Hematopoietic multipotent progenitor cell treated with erythropoietin and hydrocortisone succinate and interleukin-3 and kit ligand, for 4 days (in vitro differentiated cells): ENCODE measurements around the gene BTF3L4.
"Not testable (repeated sequence)": the region's sequence is repeated elsewhere in the genome, so short reads cannot be mapped to it uniquely, and the experiment has no call there.

Experiments
- DNase-seq: peaks from one replicate; pipeline ENCODE4 v3.0.0-alpha.2; 2015

The BTF3L4 gene

DNA sequence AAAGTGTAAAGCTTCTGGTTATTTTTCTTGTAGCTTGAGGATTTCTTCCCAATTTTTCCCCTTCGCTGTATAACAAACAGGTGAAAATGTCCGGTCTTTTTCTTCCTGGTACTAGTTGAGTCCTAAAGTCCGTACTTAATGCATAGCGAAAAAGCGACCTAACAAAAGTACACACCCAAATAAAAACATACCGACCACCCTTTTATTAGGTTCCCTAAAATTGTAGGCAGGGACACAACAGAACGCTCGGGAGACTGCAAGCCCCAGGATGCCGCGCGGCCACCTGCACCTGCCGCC, 281 bp upstream of the BTF3L4 start:
- DNase-seq = no peak

DNA sequence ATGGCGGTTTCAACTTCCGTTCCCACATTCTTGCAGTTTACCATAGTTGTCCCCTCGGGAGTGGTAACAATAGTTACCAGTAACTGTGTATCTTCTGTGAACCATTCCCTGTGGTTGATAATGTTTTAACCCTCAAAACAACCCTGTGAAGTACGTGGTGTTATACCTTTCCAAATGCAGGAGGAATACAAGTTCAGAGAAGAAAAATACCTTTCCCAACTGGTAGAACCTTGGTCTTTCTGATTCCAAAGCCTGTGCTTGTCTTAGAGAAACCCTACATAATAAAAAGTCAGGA, 789 bp downstream of the BTF3L4 start:
- DNase-seq = no peak

DNA sequence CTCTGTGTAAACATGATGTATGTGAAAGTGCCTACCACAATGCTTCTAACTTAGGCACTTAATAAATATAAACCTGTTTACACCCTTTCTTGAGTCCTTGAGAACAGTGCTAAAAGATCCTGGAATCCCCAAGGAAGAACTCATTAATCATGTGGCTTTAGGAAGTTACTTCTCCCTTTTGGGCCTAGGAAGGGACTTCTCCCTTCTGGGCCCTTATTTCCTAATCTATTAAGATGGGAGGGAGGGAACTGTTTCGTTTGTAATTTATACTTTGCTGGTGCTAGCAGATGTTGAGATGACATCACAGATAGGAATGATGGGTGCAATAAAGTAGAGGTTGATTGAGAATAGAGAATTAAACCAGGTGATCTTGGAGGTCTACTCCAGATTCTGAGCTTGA, 1.2 kb downstream of the BTF3L4 start:
- DNase-seq = peak; percentile 36

DNA sequence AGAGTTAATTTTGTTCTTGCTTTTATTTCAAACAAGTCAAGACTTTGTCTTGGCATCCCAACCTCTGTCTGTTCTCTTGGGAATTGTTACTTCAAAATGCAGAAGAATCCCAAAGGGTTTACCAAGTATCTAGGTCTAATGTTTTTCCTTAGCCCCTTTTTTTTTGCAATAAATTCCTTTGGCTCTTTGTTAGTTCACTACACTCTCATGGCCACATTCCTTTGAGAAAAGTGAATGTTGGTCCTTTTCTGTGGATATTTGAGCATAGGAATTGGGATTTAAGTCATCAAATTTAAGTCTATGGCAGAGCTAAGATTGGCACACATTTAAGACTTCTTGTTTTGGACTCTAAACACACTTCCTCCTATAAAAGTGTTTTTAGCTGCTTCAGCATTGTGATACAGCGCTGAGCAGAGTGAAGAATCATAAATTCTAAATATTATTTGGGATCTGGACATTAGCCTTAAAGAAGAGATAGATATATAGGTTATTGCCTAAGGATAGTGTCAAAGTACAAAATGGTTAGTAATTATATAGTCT, 1.9 kb downstream of the BTF3L4 start:
- DNase-seq = peak; percentile 17

DNA sequence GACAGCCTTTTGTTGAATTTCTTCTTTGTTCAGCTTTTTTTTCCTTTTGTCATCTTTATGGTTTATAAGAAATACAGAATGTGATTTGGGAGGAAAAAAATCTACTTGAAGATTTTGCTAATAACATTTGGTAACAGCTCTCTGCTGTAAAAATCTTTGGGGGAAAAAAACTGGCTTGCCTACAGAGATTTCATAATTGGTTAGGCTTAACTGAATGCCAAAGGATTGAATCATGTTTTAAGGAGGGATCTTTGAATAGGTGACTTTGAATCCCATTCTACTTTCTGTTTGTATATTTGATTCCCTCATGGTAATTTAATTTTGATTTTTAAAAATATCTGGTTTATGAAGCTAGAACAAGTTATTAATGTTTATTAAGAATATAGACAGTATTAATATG, 3.2 kb downstream of the BTF3L4 start:
- no peak for DNase-seq

DNA sequence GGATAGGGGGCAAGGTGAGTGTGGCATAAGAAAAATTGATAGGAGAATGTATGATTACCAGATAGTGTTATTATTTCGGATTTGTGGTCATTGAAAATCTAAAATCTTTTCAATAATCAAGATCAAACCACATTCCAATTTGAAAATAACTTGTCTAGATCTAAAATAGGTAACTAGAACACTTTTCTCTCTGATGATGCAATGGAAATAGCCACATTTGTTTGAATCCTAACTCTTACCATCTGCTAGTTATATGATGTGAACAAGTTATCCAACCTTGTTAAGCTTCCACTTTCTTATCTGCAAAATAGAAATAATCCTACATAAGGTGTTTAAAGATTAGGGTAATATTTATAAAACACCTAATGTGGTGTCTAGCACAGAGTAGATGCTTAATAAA, 3.8 kb downstream of the BTF3L4 start:
- DNase-seq = no peak

DNA sequence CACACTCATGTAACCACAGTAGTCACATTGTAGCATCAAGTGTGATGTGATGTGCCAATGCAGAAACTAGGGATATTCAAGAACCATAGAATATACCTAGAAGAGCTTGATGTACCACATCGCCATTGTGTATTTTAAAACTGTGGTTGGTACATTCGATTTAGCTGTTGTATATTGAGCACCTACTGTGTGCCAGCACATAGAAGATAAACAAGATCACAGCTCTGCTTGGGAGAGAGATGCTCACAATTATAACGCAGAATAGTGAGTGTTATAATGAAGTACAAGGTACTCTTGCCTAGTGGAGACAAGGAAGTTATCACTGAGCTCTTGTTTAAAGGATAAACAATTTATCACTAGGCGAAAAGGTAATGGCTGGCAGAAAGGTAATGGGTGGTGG, 4.7 kb downstream of the BTF3L4 start:
- no peak for DNase-seq

DNA sequence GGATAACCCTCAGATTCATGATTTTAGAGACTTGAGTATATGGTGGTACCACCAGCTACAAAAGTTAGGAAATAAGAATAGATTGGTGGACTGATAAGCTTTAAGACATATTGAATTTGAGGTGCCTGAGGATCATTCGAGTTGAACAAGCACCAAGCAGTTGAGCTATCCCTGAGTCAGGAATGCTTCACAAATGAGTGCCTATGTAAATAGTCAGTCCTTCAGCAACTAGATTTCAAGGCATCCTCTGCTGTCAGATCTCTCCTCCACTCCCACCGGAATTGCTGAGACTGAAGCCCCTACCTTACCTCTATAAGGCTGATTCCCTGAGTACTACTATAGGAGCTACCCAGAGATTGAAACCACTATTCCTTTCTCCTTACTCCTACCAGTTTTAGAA, 7.1 kb downstream of the BTF3L4 start:
- no peak for DNase-seq

DNA sequence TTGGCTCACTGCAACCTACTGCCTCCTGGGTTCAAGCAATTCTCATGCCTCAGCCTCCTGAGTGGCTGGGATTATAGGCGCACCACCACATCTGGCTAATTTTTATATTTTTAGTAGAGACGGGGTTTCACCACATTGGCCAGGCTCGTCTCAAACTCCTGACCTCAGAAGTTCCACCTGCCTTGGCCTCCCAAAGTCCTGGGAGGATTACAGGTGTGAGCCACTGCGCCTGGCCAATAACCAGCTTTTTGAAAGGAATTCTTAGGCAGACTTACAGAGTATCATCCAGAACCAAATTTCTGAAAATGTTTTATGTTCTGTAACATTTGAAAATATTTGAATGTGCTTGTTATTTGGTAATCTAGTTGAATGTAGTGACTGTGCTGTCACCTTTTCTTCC, 14.6 kb downstream of the BTF3L4 start:
- no peak for DNase-seq

DNA sequence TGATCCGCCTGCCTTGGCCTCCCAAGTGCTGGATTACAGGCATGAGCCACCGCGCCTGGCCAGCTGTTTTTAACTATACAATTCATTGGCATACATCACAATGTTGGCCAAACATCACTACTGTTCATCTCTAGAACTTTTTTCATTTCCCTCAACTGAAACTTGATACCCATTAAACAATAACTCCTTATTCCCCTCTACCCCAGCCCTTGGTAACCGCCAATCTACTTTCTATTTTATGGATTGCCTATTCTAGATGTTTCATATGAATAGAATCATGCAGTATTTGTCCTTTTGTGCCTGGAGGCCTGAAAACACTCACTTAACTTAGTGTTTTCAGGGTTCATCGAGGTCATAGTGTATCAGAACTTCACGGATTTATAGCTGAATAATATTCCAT, 16.2 kb downstream of the BTF3L4 start:
- DNase-seq = no peak

DNA sequence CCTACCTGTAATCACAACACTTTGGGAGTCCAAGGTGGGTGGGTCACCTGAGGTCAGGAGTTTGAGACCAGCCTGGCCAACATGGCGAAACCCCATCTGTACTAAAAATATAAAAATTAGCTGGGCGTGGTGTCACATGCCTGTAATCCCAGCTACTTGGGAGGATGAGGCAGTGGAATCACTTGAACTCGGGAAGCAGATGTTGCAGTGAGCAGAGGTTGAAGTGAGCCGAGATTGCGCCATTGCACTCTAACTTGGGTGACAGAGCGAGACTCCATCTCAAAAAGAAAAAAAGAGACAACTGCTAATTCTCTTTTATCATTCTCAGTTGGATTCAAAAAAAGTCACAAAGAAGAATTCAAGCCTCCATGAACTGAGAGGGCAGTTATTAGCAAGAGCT, 21.2 kb downstream of the BTF3L4 start:
- DNase-seq = not testable (repeated sequence)

DNA sequence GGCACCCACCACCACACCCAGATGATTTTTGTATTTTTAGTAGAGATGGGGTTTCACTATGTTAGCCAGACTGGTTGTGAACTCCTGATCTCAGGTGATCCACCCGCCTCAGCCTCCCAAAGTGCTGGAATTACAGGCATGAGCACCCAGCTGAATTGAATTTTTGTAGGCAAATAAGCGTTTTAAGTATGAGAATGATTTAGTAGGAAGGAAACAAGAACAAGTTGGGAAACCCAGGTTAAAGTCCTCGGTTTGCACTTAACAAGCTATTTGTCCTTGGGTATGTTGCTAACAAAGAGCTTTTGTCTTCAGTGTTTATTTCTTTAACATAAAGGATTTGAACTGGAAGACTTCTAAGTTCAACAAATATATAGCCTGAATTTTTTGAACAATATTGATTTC, 23.9 kb downstream of the BTF3L4 start:
- DNase-seq = no peak

DNA sequence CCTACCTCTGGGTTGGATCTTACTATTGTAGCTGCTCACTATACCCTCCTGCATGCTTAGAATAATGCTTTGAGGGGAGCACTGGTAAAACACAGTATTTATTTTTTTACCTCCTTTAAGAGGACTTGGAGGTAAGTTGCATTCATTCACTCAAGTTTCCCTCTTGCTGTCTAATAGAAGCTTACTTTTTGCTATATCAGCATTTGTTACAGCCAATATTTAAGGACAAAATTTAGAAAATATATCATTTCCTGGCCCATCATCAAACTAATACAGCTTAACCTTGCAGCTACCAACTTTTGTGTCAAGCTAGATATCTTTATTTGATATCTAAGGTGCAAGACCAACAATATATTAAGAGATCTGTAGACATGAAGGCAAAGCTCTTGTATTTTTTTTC, 31.8 kb downstream of the BTF3L4 start:
- not testable (repeated sequence) for DNase-seq

DNA sequence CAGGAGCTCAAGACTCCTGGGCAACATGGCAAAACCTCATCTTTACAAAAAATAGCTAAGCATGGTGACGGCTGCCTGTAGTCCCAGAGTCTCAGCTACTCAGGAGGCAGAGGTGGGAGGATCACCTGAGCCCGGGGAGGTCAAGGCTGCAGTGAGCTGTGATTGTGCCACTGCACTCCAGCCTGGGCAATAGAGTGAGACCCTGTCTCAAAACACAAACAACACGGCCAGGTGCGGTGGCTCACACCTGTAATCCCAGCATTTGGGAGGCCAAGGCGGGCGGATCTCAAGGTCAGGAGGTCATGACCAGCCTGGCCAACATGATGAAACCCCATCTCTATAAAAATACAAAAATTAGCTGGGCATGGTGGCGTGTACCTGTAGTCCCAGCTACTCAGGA, 38.2 kb downstream of the BTF3L4 start:
- DNase-seq = not testable (repeated sequence)

DNA sequence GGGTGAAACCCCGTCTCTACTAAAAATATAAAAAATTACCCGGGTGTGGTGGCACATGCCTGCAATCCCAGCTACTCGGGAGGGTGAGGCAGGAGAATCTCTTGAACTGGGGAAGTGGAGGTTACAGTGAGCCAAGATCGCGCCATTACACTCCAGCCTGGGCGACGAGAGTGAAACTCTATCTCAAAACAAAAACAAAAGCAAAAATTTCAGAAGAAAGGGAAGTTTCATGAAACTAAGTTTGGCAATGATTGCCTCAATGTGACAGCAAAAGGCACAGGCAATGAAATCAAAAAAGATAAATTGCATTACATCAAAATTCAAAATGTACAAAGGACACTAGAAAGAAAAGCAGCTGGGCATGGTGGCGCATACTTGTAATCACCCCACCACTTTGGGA, 40.1 kb downstream of the BTF3L4 start:
- DNase-seq = no peak

DNA sequence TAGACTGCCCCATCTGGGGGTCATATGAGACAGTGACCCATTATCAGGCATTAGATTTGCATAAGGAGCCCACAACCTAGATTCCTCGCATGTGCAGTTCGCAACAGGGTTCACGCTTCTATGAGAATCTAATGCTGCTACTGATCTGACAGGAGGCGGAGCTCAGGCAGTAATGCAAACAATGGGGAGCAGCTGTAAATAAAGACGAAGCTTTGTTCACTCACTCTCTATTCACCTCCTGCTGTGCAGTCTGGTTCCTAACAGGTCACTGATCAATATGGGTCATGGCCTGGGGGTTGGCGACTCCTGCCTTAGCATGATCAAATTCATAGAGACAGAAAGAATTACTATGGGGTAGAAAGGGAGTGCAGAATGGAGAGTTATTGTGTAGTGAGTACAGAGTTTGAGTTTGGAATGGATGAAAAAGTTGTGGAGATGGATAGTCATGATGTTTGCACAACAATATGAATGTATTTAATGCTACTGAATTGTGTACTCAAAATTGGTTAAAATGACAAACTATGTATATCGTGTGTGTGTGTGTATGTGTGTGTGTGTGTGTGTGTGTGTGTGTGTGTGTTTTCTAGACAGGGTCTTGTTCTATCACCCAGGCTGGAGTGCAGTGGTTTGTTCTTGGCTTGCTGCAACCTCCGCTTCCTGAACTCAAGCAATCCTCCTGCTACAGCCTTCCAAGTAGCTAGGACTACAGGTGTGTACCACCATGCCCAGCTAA, 42.2 kb downstream of the BTF3L4 start:
- DNase-seq = no peak

DNA sequence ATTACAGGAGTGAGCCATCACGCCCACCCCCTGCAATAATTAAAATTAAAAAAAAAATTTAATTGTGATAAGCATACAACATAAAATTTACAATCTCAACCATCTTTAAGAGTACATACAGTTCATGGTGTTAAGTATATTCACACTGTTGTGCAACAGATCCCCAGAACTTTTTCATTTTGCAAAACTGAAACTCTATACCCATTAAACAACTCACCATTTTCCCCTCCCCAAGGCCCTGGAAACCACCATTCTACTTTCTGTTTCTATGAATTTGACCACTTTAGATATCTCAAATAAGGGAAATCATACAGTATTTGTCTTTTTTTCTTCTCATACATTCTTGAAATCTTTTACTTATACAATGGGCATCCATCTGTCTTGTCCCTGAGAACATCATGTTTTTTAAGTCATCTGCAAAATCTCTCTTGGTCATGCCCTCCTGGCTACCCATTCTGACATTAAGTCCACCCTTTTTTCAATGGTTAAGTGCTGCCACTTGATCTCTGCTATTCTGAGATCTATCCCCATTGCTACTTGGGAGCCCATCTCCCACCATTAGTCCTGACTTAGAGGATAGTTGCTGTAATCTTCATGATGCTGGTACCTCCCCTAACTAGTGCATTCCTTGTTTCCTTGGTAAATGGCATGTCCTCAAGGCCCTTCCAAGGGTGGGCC, 46.4 kb downstream of the BTF3L4 start:
- no peak for DNase-seq

DNA sequence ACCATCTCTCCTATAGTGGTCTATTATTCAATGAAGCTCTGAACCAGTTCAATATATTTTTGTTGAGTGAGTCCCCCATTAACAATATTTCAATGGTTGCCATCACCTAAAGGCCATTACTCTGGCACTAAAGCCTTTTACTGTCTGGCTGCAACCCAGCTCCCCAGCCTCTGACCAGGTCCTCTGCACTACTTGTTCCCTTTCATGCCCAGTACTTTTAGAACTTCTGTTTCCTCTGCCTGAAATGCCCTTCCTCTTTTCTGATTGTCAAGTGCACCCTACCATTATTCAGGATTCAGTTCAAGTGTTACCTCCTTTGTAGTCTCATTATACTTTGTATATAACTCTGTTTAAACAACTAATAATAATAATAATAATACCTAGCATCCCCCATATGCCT, 55.4 kb downstream of the BTF3L4 start:
- peak; percentile 35 for DNase-seq

DNA sequence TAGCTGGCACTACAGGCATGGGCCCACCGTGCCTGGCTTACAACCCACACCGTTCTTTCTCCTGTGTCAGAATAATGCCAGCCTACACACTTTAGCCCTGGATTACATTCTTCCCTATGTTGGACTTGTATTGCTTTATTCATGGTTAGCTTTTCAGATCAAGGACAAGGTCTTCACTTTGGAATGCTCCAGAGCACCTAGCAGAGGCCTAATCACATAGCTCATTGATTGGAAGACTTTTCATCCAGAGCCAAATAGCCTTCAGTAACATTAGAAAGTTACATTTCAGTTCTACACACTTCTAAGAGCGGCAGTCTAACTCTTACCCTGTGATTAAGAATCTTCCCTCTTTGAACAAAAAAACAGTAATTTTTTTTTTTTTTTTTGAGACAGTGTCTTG, 56.4 kb downstream of the BTF3L4 start:
- DNase-seq = no peak

DNA sequence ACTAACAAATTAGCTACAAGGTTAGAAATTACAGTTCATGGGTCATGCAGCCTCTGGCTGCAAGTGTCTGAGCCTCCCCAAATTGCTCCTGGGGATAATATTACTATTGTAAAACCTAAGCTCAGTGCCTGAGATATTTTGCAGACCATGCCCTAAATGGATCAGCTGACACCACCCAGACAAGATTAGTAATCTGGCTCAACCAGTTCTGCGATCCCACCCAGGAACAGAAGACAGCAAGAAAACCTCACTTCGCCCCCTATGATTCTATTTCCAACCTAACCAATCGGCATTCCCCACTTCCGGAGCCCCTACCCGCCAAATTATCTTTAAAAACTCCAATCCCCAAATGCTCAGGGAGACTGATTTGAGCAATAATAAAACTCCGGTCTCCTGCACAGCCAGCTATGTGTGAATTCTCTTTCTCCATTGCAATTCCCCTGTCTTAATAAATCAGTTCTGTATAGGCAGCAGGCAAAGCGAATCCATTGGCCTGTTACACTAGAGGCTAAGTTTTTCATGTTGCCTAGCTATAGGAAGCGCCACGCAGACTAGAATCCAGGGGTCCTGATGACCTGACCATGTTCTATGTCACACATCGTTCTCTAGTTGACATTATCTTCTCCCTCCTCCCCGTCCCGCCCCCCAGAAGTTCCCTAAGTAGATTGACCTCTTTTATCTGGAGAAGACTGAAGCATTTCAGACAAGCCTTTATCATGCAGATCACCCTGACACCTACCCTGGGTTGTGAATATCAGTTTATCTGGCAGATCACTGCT, 63.4 kb downstream of the BTF3L4 start:
- DNase-seq = no peak

DNA sequence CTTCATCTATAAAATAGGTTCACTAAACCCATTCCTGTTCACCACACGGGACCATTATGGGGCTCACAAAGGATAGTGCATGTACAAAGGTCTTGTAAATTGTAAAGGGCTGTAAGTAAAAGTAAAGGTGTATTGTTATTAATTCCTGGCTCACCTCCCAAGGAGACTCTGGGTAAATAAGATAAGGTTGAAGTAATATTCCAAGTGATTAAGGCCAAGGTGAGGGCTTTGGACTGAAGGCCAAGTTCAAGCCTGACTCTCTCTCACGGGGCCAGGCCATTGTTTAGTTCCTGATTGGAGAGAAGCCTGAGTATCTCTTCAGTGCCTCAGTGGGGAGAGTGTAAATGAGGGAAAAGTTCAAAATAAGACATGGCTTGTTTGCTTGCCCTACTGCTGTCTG, 66.3 kb downstream of the BTF3L4 start:
- no peak for DNase-seq

DNA sequence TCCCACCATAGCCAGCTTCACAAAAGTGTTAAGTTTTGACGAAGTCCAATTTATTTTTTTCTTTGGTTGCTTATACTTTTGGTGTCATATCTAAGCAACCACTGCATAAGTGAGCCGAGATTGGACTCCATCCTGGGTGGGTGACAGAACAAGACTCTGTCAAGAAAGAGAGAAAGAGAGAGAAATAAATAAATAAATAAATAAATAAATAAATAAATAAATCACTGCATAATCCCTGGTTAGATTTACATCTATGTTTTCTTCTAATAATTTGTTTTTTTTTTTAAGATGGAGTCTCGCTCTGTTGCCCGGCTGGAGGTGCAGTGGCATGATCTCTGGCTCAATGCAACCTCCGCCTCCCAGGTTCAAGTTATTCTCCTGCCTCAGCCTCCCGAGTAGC, 67.5 kb downstream of the BTF3L4 start:
- DNase-seq = no peak

DNA sequence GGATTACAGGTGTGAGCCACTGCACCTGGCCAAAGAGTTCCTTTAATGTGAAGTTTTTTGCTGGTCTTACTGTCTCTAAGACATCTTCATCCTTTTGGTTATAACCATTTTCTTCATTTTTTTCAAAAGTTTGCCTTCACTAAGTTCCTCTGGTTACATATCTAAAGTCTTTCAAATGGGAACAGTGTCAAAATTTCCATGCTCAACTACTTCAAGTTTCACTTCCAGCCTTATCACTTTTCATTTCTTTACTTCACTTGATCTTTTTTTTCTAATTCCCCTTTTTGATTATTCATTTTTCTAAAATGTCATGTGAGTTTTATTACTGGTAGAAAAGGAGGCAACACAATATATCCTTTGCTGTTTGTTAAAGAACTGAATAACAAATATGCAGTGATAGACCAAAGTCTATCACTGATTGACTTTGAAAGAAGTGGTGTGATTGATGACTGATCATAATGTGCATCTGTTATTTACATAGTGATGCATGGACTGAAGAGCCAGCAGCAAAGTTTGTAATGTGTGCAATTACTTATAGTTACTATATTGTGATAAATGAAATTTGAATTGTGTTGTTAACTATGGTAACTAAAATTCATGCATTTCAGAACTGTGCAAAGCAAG, 69.8 kb downstream of the BTF3L4 start:
- DNase-seq = no peak
